GM23338 (cell line): ENCODE data around the gene OMA1. TPM values are rescaled to one million over a fixed set of nuclear protein-coding genes. Genes with fewer than 3 reads are reported as not detected.

Experiments used
- ATAC-seq: fragments of 200-7000 bp; cut with Tn5 transposase; 3 replicates; pipeline ENCODE4 v1.9.1; 2020
- DNase-seq: peaks from one replicate; pipeline ENCODE4 v3.0.0-alpha.2; 2015; ENCODE audit warnings: low spot score
- H2AFZ ChIP-seq: fragments of 200-600 bp; sonication (generic); 2 replicates; pipeline ENCODE4 v1.8.0; 2016; ENCODE audit warnings: antibody characterized with exemption, mild to moderate bottlenecking, moderate library complexity
- H3F3A ChIP-seq: fragments of 200-600 bp; sonication (generic); replicated peaks from 2 replicates; pipeline ENCODE4 v1.8.0; 2017; ENCODE audit warnings: antibody characterized with exemption, mixed run types, low read depth
- H3K27ac ChIP-seq: fragments of 200-600 bp; sonication (generic); 2 replicates; pipeline ENCODE4 v1.6.1; 2016; ENCODE audit warnings: low read depth
- H3K27me3 ChIP-seq: fragments of 200-600 bp; sonication (generic); 2 replicates; pipeline ENCODE4 v1.8.0; 2016; ENCODE audit warnings: mild to moderate bottlenecking, mixed run types, moderate library complexity; ENCODE audit not compliant: insufficient read depth
- H3K36me3 ChIP-seq: fragments of 200-600 bp; sonication (generic); 2 replicates; pipeline ENCODE4 v1.8.0; 2016; ENCODE audit warnings: mild to moderate bottlenecking; ENCODE audit not compliant: insufficient read depth
- H3K4me1 ChIP-seq: fragments of 200-600 bp; sonication (generic); 2 replicates; pipeline ENCODE4 v1.8.0; 2016; ENCODE audit warnings: mild to moderate bottlenecking, moderate library complexity; ENCODE audit not compliant: insufficient read depth
- H3K4me2 ChIP-seq: fragments of 200-600 bp; sonication (generic); 2 replicates; pipeline ENCODE4 v1.7.1; 2017; ENCODE audit warnings: mixed run types
- H3K4me3 ChIP-seq: fragments of 200-600 bp; sonication (generic); 2 replicates; pipeline ENCODE4 v1.6.1; 2016; ENCODE audit warnings: mixed run types
- H3K79me2 ChIP-seq: fragments of 200-600 bp; sonication (generic); replicated peaks from 2 replicates; pipeline ENCODE4 v1.8.0; 2017; ENCODE audit warnings: mild to moderate bottlenecking; ENCODE audit not compliant: insufficient read depth
- H3K9me2 ChIP-seq: fragments of 200-600 bp; sonication (generic); 2 replicates; pipeline ENCODE4 v1.8.0; 2017; ENCODE audit not compliant: insufficient read depth
- H4K20me1 ChIP-seq: fragments of 200-600 bp; sonication (generic); replicated peaks from 2 replicates; pipeline ENCODE4 v1.8.0; 2017; ENCODE audit warnings: mild to moderate bottlenecking; ENCODE audit not compliant: insufficient read depth
- H3K27ac Mint-ChIP-seq: 2 replicates; pipeline ENCODE4 v1.8.0; 2020; ENCODE audit warnings: inconsistent platforms, mild to moderate bottlenecking, moderate library complexity, mixed read lengths
- H3K27me3 Mint-ChIP-seq: 3 replicates; pipeline ENCODE4 v1.8.0; 2022; ENCODE audit warnings: low read depth, mild to moderate bottlenecking, moderate library complexity, mixed read lengths, inconsistent platforms; ENCODE audit not compliant: insufficient read depth, poor library complexity
- H3K36me3 Mint-ChIP-seq: 3 replicates; pipeline ENCODE4 v1.8.0; 2021; ENCODE audit warnings: low read depth, mild to moderate bottlenecking, inconsistent platforms, moderate library complexity, mixed read lengths
- H3K4me1 Mint-ChIP-seq: 3 replicates; pipeline ENCODE4 v1.8.0; 2020; ENCODE audit warnings: mild to moderate bottlenecking, inconsistent platforms, mixed read lengths
- H3K4me3 Mint-ChIP-seq: 3 replicates; pipeline ENCODE4 v1.8.0; 2021; ENCODE audit warnings: moderate library complexity, mild to moderate bottlenecking, inconsistent platforms, mixed read lengths
- H3K9me3 Mint-ChIP-seq: 3 replicates; pipeline ENCODE4 v1.8.0; 2020; ENCODE audit warnings: moderate library complexity, mild to moderate bottlenecking, inconsistent platforms, mixed read lengths
- CTCF ChIP-seq, 2 experiments: fragments of 200-600 bp in 1 of 2; sonication (generic) in 1 of 2; conservative IDR thresholded peaks; 2 replicates each; pipeline versions ENCODE4 v1.5.1 to v1.6.1; 2016 to 2017; ENCODE audit warnings: antibody characterized with exemption in 2 of 2, low read depth in 2 of 2, mild to moderate bottlenecking in 2 of 2, moderate library complexity in 1 of 2
- ETS1 ChIP-seq: IDR thresholded peaks from 2 replicates; pipeline ENCODE4 v1.6.1; 2016; ENCODE audit warnings: antibody characterized with exemption
- EZH2 ChIP-seq: fragments of 200-600 bp; sonication (generic); IDR thresholded peaks from one replicate; pipeline ENCODE4 v1.8.0; 2017; ENCODE audit warnings: antibody characterized with exemption, mild to moderate bottlenecking, low read depth; ENCODE audit not compliant: unreplicated experiment
- EZH2phosphoT487 ChIP-seq: fragments of 200-600 bp; sonication (generic); IDR thresholded peaks from one replicate; pipeline ENCODE4 v1.8.1; 2018; ENCODE audit warnings: antibody characterized with exemption; ENCODE audit not compliant: unreplicated experiment
- JUNB ChIP-seq: IDR thresholded peaks from one replicate; pipeline ENCODE4 v1.6.1; 2016; ENCODE audit warnings: antibody characterized with exemption; ENCODE audit not compliant: unreplicated experiment
- POLR2AphosphoS5 ChIP-seq: IDR thresholded peaks from 2 replicates; pipeline ENCODE4 v1.6.1; 2016; ENCODE audit warnings: antibody characterized with exemption, low read depth
- STAT1 ChIP-seq: IDR thresholded peaks from one replicate; pipeline ENCODE4 v1.6.1; 2016; ENCODE audit warnings: antibody characterized with exemption; ENCODE audit not compliant: unreplicated experiment
- ZNF114 ChIP-seq: fragments of 250-450 bp; sonication (Bioruptor Pico); IDR thresholded peaks from 2 replicates; pipeline ENCODE4 v1.5.0; 2020; ENCODE audit warnings: mild to moderate bottlenecking, moderate library complexity
- ZNF331 ChIP-seq: fragments of 250-450 bp; sonication (Bioruptor Pico); IDR thresholded peaks from 2 replicates; pipeline ENCODE4 v1.5.0; 2020; ENCODE audit warnings: low read depth, mild to moderate bottlenecking, moderate library complexity
- polyA plus RNA-seq: library from polyadenylated mRNA; unstranded; fragments of >200 nt; fragmentation: Nextera tagmentation; extraction: Ambion mirVana; gene quantifications from 2 replicates; pipeline ENCODE4 v1.2.1, GENCODE V29; 2016
- total RNA-seq: library from RNA; depleted of rRNA; stranded (reverse); fragments of >200 nt; shearing (Covaris generic); gene quantifications from 2 replicates; pipeline ENCODE4 v1.2.3, GENCODE V29; 2014
- TF ChIP-seq, protein P1 (sequence below): IDR thresholded peaks from one replicate; pipeline ENCODE4 v1.6.1; 2018; ENCODE audit warnings: antibody characterized with exemption; ENCODE audit not compliant: unreplicated experiment

Gene OMA1
- total and polyA plus RNA-seq, 2 experiments from 2014 or later = 21.3 to 33.1 TPM

DNA sequence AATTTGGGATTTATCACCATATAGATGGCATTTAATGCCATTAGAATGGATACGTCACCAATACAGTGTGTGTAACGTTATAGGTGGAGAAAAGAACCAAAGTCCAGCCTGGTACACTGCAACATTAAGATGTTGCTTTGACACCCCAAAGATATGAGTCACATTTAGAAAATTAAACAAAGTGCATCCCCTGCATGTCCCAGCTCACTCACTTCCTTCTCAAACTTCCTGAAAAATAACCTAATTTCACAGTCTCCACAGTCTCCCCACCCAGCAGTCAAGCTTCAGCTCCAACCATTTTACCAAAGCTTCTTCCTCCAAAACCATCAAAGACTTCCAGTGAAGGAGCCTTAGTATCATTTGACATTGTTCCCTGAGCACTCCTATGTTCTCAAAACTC, 111.9 kb downstream of the OMA1 start:
- peaks cover 4% of the 10 kb centered on the region; the same call in 1 of the 3 replicates for H3K4me1 Mint-ChIP-seq
- no peak overlapping the region for H3K27ac Mint-ChIP-seq
- H3K27me3 Mint-ChIP-seq = peaks cover 2% of the 10 kb centered on the region
- no peak overlapping the region for H3K4me3 Mint-ChIP-seq
- no peaks in the 10 kb centered on the region for H3F3A ChIP-seq
- peaks cover 13% of the 10 kb centered on the region; the same call in 1 of the 2 replicates for H3K4me1 ChIP-seq
- no peaks in the 10 kb centered on the region for H4K20me1 ChIP-seq
- no peaks in the 10 kb centered on the region for H3K36me3 ChIP-seq
- DNase-seq (no peak), ATAC-seq (no peak)
- 0 out of 2 replicates have a peak, but pooled peaks cover 3% of the 10 kb centered on the region for H3K9me2 ChIP-seq
- H3K79me2 ChIP-seq = no peaks in the 10 kb centered on the region
- no peaks in the 10 kb centered on the region for H3K36me3 Mint-ChIP-seq
- no peaks in the 10 kb centered on the region for H3K9me3 Mint-ChIP-seq
- H3K4me3 ChIP-seq = no peak overlapping the region
- H3K4me2 ChIP-seq = no peak overlapping the region
- no peak overlapping the region for H2AFZ ChIP-seq
- H3K27ac ChIP-seq = no peak overlapping the region
- TF ChIP-seq ZNF114 (no peak), CTCF (conservative IDR thresholded peaks at IDR 0.05; ENCODE audit: low read depth in 2 of 2) (no peak), ZNF331 (CRISPR knock-in tag) (no peak), JUNB (no peak)
- no peaks in the 10 kb centered on the region for H3K27me3 ChIP-seq

GRCh38 chr1:58434181-58434580, 112.3 kb downstream of the OMA1 start:
- no peak for ATAC-seq
- TF ChIP-seq EZH2 (no peak), EZH2phosphoT487 (no peak), STAT1 (no peak), POLR2AphosphoS5 (no peak), ETS1 (no peak), JUNB (no peak)
- TF ChIP-seq, protein P1, sequence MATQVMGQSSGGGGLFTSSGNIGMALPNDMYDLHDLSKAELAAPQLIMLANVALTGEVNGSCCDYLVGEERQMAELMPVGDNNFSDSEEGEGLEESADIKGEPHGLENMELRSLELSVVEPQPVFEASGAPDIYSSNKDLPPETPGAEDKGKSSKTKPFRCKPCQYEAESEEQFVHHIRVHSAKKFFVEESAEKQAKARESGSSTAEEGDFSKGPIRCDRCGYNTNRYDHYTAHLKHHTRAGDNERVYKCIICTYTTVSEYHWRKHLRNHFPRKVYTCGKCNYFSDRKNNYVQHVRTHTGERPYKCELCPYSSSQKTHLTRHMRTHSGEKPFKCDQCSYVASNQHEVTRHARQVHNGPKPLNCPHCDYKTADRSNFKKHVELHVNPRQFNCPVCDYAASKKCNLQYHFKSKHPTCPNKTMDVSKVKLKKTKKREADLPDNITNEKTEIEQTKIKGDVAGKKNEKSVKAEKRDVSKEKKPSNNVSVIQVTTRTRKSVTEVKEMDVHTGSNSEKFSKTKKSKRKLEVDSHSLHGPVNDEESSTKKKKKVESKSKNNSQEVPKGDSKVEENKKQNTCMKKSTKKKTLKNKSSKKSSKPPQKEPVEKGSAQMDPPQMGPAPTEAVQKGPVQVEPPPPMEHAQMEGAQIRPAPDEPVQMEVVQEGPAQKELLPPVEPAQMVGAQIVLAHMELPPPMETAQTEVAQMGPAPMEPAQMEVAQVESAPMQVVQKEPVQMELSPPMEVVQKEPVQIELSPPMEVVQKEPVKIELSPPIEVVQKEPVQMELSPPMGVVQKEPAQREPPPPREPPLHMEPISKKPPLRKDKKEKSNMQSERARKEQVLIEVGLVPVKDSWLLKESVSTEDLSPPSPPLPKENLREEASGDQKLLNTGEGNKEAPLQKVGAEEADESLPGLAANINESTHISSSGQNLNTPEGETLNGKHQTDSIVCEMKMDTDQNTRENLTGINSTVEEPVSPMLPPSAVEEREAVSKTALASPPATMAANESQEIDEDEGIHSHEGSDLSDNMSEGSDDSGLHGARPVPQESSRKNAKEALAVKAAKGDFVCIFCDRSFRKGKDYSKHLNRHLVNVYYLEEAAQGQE = no peak

More at GRCh38 chr1:58434181-58434580, 112.3 kb downstream of the OMA1 start:
- Histone ChIP-seq H3K27me3 (no peaks in the 10 kb centered on the region), H3K36me3 (no peaks in the 10 kb centered on the region), H3K79me2 (no peaks in the 10 kb centered on the region), H3K9me2 (0 out of 2 replicates have a peak, but pooled peaks cover 3% of the 10 kb centered on the region), H3K27ac (no peak overlapping the region), H3K4me3 (no peak overlapping the region), H3K4me1 (peaks cover 13% of the 10 kb centered on the region; the same call in 1 of the 2 replicates), H3F3A (no peaks in the 10 kb centered on the region), H2AFZ (no peak overlapping the region), H4K20me1 (no peaks in the 10 kb centered on the region), H3K4me2 (no peak overlapping the region)
- no peaks in the 10 kb centered on the region for H3K36me3 Mint-ChIP-seq
- H3K4me1 Mint-ChIP-seq = peaks cover 4% of the 10 kb centered on the region; the same call in 1 of the 3 replicates
- DNase-seq = no peak
- H3K27me3 Mint-ChIP-seq = peaks cover 3% of the 10 kb centered on the region
- H3K27ac Mint-ChIP-seq = no peak overlapping the region
- H3K4me3 Mint-ChIP-seq = no peak overlapping the region
- H3K9me3 Mint-ChIP-seq = no peaks in the 10 kb centered on the region
